GM12892 (cell line): Measurements from ENCODE around the gene BPTF.
A peak's percentile ranks its signal among the peaks of the same experiment; 100 is the strongest.
"Not testable (repeated sequence)": the region's sequence is repeated elsewhere in the genome, so short reads cannot be mapped to it uniquely, and the experiment has no call there.

ENCODE experiments used
- DNase-seq: peaks from one replicate; pipeline ENCODE4 v3.0.0; 2011; ENCODE audit not compliant: insufficient read length
- FAIRE-seq: peaks from 2 replicates; lab custom pipeline; 2011; peaks lifted over from hg19 to GRCh38; lab: Jason Lieb, UNC
- POLR2A ChIP-seq: IDR thresholded peaks from 2 replicates; pipeline ENCODE4 v1.6.1; 2011; ENCODE audit warnings: low read depth, low read length, control low read depth
- POLR2AphosphoS5 ChIP-seq: IDR thresholded peaks from 2 replicates; pipeline ENCODE4 v1.6.1; 2011; ENCODE audit warnings: low read depth, low read length, control low read depth
- TAF1 ChIP-seq: IDR thresholded peaks from 2 replicates; pipeline ENCODE4 v1.6.1; 2011; ENCODE audit warnings: low read depth, mild to moderate bottlenecking, control low read depth, low read length, borderline replicate concordance

BPTF gene

GRCh38 chr17:67994817-67995569 is 169.7 kb downstream of the BPTF start:
- no peak for DNase-seq
- FAIRE-seq: no peak
- no peak for TF ChIP-seq POLR2AphosphoS5
- no peak for TF ChIP-seq POLR2A
- no peak for TF ChIP-seq TAF1

GRCh38 chr17:67995570-67996263 is 170.4 kb downstream of the BPTF start:
- FAIRE-seq (no peak), DNase-seq (peak; percentile 27)
- no peak for TF ChIP-seq POLR2AphosphoS5
- no peak for TF ChIP-seq TAF1
- no peak for TF ChIP-seq POLR2A

GRCh38 chr17:67996301-67997171 is 171.2 kb downstream of the BPTF start, which contains the start of gene C17orf58:
Gene C17orf58 (minus strand): TSS chr17:67996469. CDS start chr17:67996198, 271 bp downstream.
- FAIRE-seq: not testable (repeated sequence)

GRCh38 chr17:67998466-67998865 is 173.2 kb downstream of the BPTF start:
- no peak for DNase-seq

More at GRCh38 chr17:67996301-67997171, 171.2 kb downstream of the BPTF start, which contains the start of gene C17orf58:
- DNase-seq: not testable (repeated sequence)

GRCh38 chr17:67999291-67999911 is 174.1 kb downstream of the BPTF start:
- FAIRE-seq (no peak), DNase-seq (no peak)
- no peak for TF ChIP-seq POLR2AphosphoS5
- no peak for TF ChIP-seq TAF1
- TF ChIP-seq POLR2A: no peak

More at GRCh38 chr17:67998466-67998865, 173.2 kb downstream of the BPTF start:
- FAIRE-seq: no peak
- TF ChIP-seq TAF1 (no peak), POLR2A (no peak), POLR2AphosphoS5 (no peak)

- FAIRE-seq (no peak), DNase-seq (no peak)
- no peak for TF ChIP-seq POLR2A
- no peak for TF ChIP-seq POLR2AphosphoS5
- TF ChIP-seq TAF1: no peak
Measured at GRCh38 chr17:68004201-68004600, 178.9 kb downstream of the BPTF start.

- TF ChIP-seq POLR2A: no peak
- no peak for TF ChIP-seq TAF1
- TF ChIP-seq POLR2AphosphoS5: no peak
- no peak for FAIRE-seq
- no peak for DNase-seq
Measured at GRCh38 chr17:68006797-68007196, 181.5 kb downstream of the BPTF start.

- peak; percentile 71 for FAIRE-seq
- no peak for TF ChIP-seq POLR2A
- no peak for TF ChIP-seq POLR2AphosphoS5
- no peak for TF ChIP-seq TAF1
- DNase-seq: peak; percentile 40
Measured at GRCh38 chr17:68011199-68011665, 185.9 kb downstream of the BPTF start.

- TF ChIP-seq POLR2A: no peak
- no peak for TF ChIP-seq POLR2AphosphoS5
- no peak for TF ChIP-seq TAF1
- no peak for DNase-seq
- no peak for FAIRE-seq
Measured at GRCh38 chr17:68013385-68013784, 188.1 kb downstream of the BPTF start.

GRCh38 chr17:68015081-68015723 is 189.9 kb downstream of the BPTF start:
- FAIRE-seq: no peak
- TF ChIP-seq POLR2A (no peak), POLR2AphosphoS5 (no peak), TAF1 (no peak)

More at GRCh38 chr17:68015081-68015723, 189.9 kb downstream of the BPTF start:
- no peak for DNase-seq
